DOHH2 (cell line): ENCODE results near the gene CEMIP.

Experiments used
- H3F3A ChIP-seq: fragments of 200-600 bp; sonication (generic), shearing (Covaris generic); 2 replicates; pipeline ENCODE4 v1.6.0; 2016; ENCODE audit warnings: antibody characterized with exemption, mild to moderate bottlenecking; ENCODE audit not compliant: control insufficient read depth, insufficient read depth
- H3K27ac ChIP-seq: fragments of 200-600 bp; sonication (generic); 2 replicates; pipeline ENCODE4 v1.5.1; 2014; ENCODE audit warnings: low read depth, mild to moderate bottlenecking, low read length, moderate library complexity
- H3K27me3 ChIP-seq: fragments of 200-600 bp; sonication (generic); 2 replicates; pipeline ENCODE4 v1.6.1; 2014; ENCODE audit warnings: mild to moderate bottlenecking, low read length, mixed read lengths; ENCODE audit not compliant: control insufficient read depth
- H3K36me3 ChIP-seq: fragments of 200-600 bp; sonication (generic); 2 replicates; pipeline ENCODE4 v1.6.1; 2014; ENCODE audit warnings: mild to moderate bottlenecking, low read length, moderate library complexity, mixed read lengths; ENCODE audit not compliant: control insufficient read depth
- H3K4me1 ChIP-seq: fragments of 200-600 bp; sonication (generic); 2 replicates; pipeline ENCODE4 v1.6.1; 2014; ENCODE audit warnings: mild to moderate bottlenecking, low read length, mixed read lengths; ENCODE audit not compliant: control insufficient read depth
- H3K4me2 ChIP-seq: fragments of 200-600 bp; sonication (generic); 2 replicates; pipeline ENCODE4 v1.6.0; 2014; ENCODE audit warnings: mild to moderate bottlenecking, low read length, moderate library complexity
- H3K4me3 ChIP-seq: fragments of 200-600 bp; sonication (generic); 2 replicates; pipeline ENCODE4 v1.5.1; 2014; ENCODE audit warnings: mild to moderate bottlenecking, low read length, mixed read lengths
- H3K79me2 ChIP-seq: fragments of 200-600 bp; sonication (generic); 2 replicates; pipeline ENCODE4 v1.6.1; 2014; ENCODE audit warnings: mild to moderate bottlenecking, low read length, mixed read lengths; ENCODE audit not compliant: control insufficient read depth
- H3K9me2 ChIP-seq: fragments of 200-600 bp; sonication (generic); replicated peaks from 2 replicates; pipeline ENCODE4 v1.6.1; 2014; ENCODE audit warnings: mild to moderate bottlenecking, low read length, mixed read lengths; ENCODE audit not compliant: control insufficient read depth
- H3K9me3 ChIP-seq: fragments of 200-600 bp; sonication (generic); 2 replicates; pipeline ENCODE4 v1.6.1; 2014; ENCODE audit warnings: antibody characterized with exemption, low read length, mixed read lengths; ENCODE audit not compliant: control insufficient read depth, insufficient read depth
- H4K20me1 ChIP-seq: fragments of 200-600 bp; sonication (generic); 2 replicates; pipeline ENCODE4 v1.6.0; 2014; ENCODE audit warnings: low read depth, mild to moderate bottlenecking, antibody characterized with exemption, low read length, moderate library complexity; ENCODE audit not compliant: control insufficient read depth, insufficient read depth
- EZH2phosphoT487 ChIP-seq: fragments of 200-600 bp; sonication (generic); IDR thresholded peaks from 2 replicates; pipeline ENCODE4 v1.6.1; 2017; ENCODE audit warnings: borderline replicate concordance, mild to moderate bottlenecking, antibody characterized with exemption, low read length, moderate library complexity, mixed read lengths
- TF ChIP-seq, protein P1 (sequence below): fragments of 200-600 bp; sonication (generic); IDR thresholded peaks from one replicate; pipeline ENCODE4 v1.5.1; 2014; ENCODE audit warnings: antibody characterized with exemption, mild to moderate bottlenecking, low read depth, low read length; ENCODE audit not compliant: poor library complexity, severe bottlenecking

The CEMIP gene

DNA sequence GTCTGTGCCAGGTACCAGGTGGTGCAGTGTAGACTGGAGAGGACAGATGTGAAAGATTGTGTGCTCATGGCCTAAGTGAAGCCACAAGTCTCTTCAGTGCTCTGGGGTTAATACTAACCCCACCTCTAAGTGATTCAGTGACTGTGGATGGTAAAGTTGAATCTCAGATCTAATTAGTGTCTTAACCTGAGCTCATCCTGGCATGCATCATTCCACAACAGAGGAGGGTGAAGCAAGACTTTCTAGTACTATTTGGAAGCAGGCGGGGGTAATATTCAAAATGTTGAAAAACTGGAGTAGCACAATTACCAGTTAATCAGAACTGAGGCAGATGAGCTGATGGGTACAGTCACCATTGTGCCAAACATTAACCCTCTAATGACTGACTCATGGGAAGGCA is 213.3 kb downstream of the CEMIP start:
- H4K20me1 ChIP-seq = no peaks in the 10 kb centered on the region; the same call in 1 of the 2 replicates
- no peak overlapping the region for H3K4me2 ChIP-seq
- no peaks in the 10 kb centered on the region for H3F3A ChIP-seq
- H3K9me2 ChIP-seq = no peaks in the 10 kb centered on the region
- H3K4me3 ChIP-seq = no peak overlapping the region
- peaks cover 8% of the 10 kb centered on the region for H3K36me3 ChIP-seq
- no peak overlapping the region for H3K27ac ChIP-seq
- H3K27me3 ChIP-seq = no peaks in the 10 kb centered on the region
- no peak for TF ChIP-seq EZH2phosphoT487
- TF ChIP-seq, protein P1, sequence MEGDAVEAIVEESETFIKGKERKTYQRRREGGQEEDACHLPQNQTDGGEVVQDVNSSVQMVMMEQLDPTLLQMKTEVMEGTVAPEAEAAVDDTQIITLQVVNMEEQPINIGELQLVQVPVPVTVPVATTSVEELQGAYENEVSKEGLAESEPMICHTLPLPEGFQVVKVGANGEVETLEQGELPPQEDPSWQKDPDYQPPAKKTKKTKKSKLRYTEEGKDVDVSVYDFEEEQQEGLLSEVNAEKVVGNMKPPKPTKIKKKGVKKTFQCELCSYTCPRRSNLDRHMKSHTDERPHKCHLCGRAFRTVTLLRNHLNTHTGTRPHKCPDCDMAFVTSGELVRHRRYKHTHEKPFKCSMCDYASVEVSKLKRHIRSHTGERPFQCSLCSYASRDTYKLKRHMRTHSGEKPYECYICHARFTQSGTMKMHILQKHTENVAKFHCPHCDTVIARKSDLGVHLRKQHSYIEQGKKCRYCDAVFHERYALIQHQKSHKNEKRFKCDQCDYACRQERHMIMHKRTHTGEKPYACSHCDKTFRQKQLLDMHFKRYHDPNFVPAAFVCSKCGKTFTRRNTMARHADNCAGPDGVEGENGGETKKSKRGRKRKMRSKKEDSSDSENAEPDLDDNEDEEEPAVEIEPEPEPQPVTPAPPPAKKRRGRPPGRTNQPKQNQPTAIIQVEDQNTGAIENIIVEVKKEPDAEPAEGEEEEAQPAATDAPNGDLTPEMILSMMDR = no peak
- peaks cover 32% of the 10 kb centered on the region for H3K4me1 ChIP-seq
- peaks cover 3% of the 10 kb centered on the region; the same call in 1 of the 2 replicates for H3K9me3 ChIP-seq
- peaks cover 22% of the 10 kb centered on the region for H3K79me2 ChIP-seq

DNA sequence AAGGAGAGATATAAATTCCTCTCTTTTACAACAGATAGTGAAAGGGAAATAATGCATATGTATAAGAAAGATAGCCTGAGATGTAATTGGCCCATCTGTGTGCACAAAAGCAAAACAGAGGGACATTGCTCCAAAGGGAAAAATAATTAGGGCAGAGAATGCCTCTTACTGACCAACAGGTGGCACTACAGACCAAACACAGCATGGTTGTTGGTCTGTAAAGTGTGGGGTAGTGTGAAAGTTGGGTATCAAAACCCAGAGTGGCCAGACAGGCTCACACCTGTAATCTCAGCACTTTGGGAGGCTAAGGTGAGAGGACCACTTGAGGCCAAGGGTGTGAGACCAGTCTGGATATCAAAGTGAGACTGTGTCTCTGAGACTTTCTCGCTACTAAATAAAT is 217.1 kb downstream of the CEMIP start:
- Histone ChIP-seq H3K4me3 (no peak overlapping the region), H4K20me1 (no peaks in the 10 kb centered on the region), H3F3A (0 out of 2 replicates have a peak, but pooled peaks cover 4% of the 10 kb centered on the region), H3K79me2 (peaks cover 15% of the 10 kb centered on the region), H3K9me2 (no peaks in the 10 kb centered on the region), H3K9me3 (peaks cover 3% of the 10 kb centered on the region; the same call in 1 of the 2 replicates), H3K27ac (no peak overlapping the region), H3K4me2 (no peak overlapping the region), H3K4me1 (peaks cover 16% of the 10 kb centered on the region), H3K36me3 (no peaks in the 10 kb centered on the region), H3K27me3 (no peaks in the 10 kb centered on the region)
- TF ChIP-seq, protein P1 = peak; percentile 68
- no peak for TF ChIP-seq EZH2phosphoT487

DNA sequence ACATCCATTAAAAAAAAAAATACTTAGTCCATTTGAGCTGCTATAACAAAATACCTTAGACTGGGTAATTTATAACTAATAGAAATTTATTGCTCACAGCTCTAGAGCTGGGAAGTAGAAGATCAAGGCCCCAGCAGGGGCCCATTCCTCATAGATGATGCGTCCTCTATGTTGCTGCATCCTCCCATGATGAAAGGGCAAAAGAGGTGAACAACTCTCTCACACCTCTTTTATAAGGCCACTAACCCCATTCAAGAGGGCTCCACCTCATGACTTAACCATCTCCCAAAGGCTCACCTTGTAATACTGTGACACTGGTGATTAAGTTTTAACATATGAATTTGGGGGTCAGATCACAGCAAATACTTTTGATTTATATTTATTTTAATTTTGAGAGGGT is 218.5 kb downstream of the CEMIP start:
- no peak overlapping the region for H3K4me2 ChIP-seq
- H3F3A ChIP-seq = 0 out of 2 replicates have a peak, but pooled peaks cover 4% of the 10 kb centered on the region
- H3K4me3 ChIP-seq = no peak overlapping the region
- peaks cover 16% of the 10 kb centered on the region for H3K4me1 ChIP-seq
- TF ChIP-seq EZH2phosphoT487 = no peak
- TF ChIP-seq, protein P1 = no peak
- H3K9me2 ChIP-seq = no peaks in the 10 kb centered on the region
- H3K27ac ChIP-seq = no peak overlapping the region
- no peaks in the 10 kb centered on the region for H3K27me3 ChIP-seq
- H3K36me3 ChIP-seq = peaks cover 5% of the 10 kb centered on the region
- H3K79me2 ChIP-seq = peaks cover 30% of the 10 kb centered on the region
- 0 out of 2 replicates have a peak, but pooled peaks cover 6% of the 10 kb centered on the region for H4K20me1 ChIP-seq
- peaks cover 3% of the 10 kb centered on the region; the same call in 1 of the 2 replicates for H3K9me3 ChIP-seq
